Measurements from ENCODE around the gene LRRC9. TPM values are rescaled to one million over a fixed set of nuclear protein-coding genes. Genes with fewer than 3 reads are reported as not detected.

The LRRC9 gene
- total and polyA plus RNA-seq, 2 donors (not counting 3 experiments of a cell fraction or from before 2014, with no cell fraction given), result not detected

DNA sequence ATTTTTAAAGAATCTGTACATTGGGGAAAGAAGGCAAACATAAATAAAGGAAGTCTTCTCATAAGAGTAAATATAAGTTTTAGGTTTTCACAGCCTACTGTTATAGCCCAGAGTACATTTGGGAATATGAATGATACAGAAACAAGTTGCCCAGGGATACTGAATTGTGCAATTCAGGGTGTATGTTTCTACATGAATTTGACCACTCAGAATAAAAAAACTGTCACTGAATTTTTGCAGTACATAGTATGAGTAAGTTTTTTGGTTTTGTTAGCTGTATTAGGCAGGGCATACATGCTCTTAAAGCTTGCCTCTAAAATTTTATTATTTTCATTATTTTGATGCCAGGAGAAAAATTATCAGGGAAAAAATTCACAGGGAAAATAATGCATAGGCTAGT is 165.1 kb downstream of the LRRC9 start:
- Histone ChIP-seq H3K27me3 (ENCODE audit: control insufficient read depth in 2 of 2, insufficient read depth in 2 of 2, low read length in 2 of 2) (peaks cover 0 to 3% of the 10 kb centered on the region in 2 experiments), H3K36me3 (ENCODE audit: control insufficient read depth in 2 of 2, extremely low read depth in 1 of 2, insufficient read depth in 2 of 2, low read length in 2 of 2) (no peaks in the 10 kb centered on the region), H3K4me3 (replicated peaks in 1 of 3; ENCODE audit: insufficient read depth in 1 of 3, low read depth in 1 of 3, low read length in 3 of 3) (no peak overlapping the region), H3K4me2 (ENCODE audit: insufficient read depth, low read length) (no peak overlapping the region), H3K79me2 (ENCODE audit: control insufficient read depth, insufficient read depth, low read length) (no peaks in the 10 kb centered on the region), H3K9me1 (replicated peaks; ENCODE audit: control insufficient read depth, extremely low read depth, insufficient read depth, low read length) (no peaks in the 10 kb centered on the region), H2AFZ (ENCODE audit: low read depth, low read length) (no peak overlapping the region), H3K9ac (replicated peaks; ENCODE audit: extremely low read depth, insufficient read depth, low read length) (no peak overlapping the region), H4K20me1 (replicated peaks; ENCODE audit: control insufficient read depth, extremely low read depth, insufficient read depth, low read length) (no peaks in the 10 kb centered on the region), H3K9me3 (replicated peaks; ENCODE audit: control insufficient read depth, insufficient read depth, low read length) (no peaks in the 10 kb centered on the region), H3K4me1 (ENCODE audit: control insufficient read depth, extremely low read depth, insufficient read depth, low read length) (no peaks in the 10 kb centered on the region), H3K27ac (ENCODE audit: insufficient read depth, low read depth, low read length) (no peak overlapping the region)
- dilution Hi-C loops (cut with MboI; ENCODE audit: extremely low pct_ligation_motif_present, low sequenced_read_pairs), result no loop called here
- DNase-seq (ENCODE audit: low read depth, low spot score), result no peak
- BruUV-seq (replicated peaks), result no TSS peak
- no peak for FAIRE-seq
- ChIA-PET POLR2A (no interaction called here), CTCF (interaction anchor here (0.8 to 1.6 kb wide), 2 partner anchors 18 to 95 kb away, joined by 3 to 5 read pairs; no protein-coding TSS in a partner anchor)
- intact Hi-C loops (cut with micrococcal nuclease), result no loop called here
- TF ChIP-seq, protein P1, sequence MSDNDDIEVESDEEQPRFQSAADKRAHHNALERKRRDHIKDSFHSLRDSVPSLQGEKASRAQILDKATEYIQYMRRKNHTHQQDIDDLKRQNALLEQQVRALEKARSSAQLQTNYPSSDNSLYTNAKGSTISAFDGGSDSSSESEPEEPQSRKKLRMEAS (IDR thresholded peaks at IDR 0.05; ENCODE audit: insufficient read depth, insufficient read length), result no peak
- TF ChIP-seq POLR2A (IDR thresholded peaks at IDR 0.05; ENCODE audit: low read depth, low read length), result no peak
- TF ChIP-seq EZH2 (IDR thresholded peaks at IDR 0.05; ENCODE audit: borderline replicate concordance, low read depth, low read length, severe bottlenecking), result no peak
- TF ChIP-seq GATA2 (IDR thresholded peaks at IDR 0.05; ENCODE audit: insufficient read depth, insufficient read length, low read depth, low read length), result no peak
- TF ChIP-seq, protein P2, sequence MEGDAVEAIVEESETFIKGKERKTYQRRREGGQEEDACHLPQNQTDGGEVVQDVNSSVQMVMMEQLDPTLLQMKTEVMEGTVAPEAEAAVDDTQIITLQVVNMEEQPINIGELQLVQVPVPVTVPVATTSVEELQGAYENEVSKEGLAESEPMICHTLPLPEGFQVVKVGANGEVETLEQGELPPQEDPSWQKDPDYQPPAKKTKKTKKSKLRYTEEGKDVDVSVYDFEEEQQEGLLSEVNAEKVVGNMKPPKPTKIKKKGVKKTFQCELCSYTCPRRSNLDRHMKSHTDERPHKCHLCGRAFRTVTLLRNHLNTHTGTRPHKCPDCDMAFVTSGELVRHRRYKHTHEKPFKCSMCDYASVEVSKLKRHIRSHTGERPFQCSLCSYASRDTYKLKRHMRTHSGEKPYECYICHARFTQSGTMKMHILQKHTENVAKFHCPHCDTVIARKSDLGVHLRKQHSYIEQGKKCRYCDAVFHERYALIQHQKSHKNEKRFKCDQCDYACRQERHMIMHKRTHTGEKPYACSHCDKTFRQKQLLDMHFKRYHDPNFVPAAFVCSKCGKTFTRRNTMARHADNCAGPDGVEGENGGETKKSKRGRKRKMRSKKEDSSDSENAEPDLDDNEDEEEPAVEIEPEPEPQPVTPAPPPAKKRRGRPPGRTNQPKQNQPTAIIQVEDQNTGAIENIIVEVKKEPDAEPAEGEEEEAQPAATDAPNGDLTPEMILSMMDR (IDR thresholded peaks at IDR 0.05; ENCODE audit: extremely low read depth in 1 of 2, insufficient read depth in 1 of 2, low read depth in 1 of 2, low read length in 2 of 2), result no peak
- TF ChIP-seq JUN (IDR thresholded peaks at IDR 0.05; ENCODE audit: borderline replicate concordance, insufficient read depth, insufficient read length, low read depth), result no peak
- no peak for TF ChIP-seq MYC (IDR thresholded peaks at IDR 0.05; ENCODE audit: low read depth, low read length)
- no peak for TF ChIP-seq POLR2AphosphoS5 (IDR thresholded peaks at IDR 0.05; ENCODE audit: insufficient read depth, low read depth, low read length)
- TF ChIP-seq FOS (IDR thresholded peaks at IDR 0.05; ENCODE audit: borderline replicate concordance, insufficient read depth, low read length), result no peak
